Midbrain (tissue), 1 donor: Measurements from ENCODE around the gene ADAMTS2.
"Not testable (repeated sequence)": the region's sequence is repeated elsewhere in the genome, so short reads cannot be mapped to it uniquely, and the experiment has no call there.

Experiments used
- DNase-seq: peaks from one replicate; lab custom pipeline; 2025; lab: John Stamatoyannopoulos, UW

The ADAMTS2 gene

DNA sequence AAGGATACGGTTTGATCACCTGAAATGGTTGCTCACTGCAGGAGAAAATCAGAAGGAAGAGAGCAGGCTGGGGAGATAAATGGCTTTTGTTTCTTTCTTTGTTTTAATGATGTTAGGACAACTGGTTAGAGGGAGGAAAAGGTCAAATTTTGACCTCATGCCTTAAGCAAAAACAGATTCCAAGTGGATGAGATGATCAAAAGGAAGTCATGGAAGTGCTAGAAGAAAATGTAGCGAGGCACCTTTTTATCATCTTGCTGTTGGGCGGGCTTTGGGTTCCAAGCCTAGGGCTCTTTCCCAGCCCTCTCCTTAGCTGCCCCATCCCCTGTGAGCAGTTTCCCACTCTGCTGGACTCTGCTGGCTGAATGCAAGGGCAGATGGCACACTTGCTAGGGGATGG, 127.9 kb downstream of the ADAMTS2 start:
- no peak for DNase-seq

DNA sequence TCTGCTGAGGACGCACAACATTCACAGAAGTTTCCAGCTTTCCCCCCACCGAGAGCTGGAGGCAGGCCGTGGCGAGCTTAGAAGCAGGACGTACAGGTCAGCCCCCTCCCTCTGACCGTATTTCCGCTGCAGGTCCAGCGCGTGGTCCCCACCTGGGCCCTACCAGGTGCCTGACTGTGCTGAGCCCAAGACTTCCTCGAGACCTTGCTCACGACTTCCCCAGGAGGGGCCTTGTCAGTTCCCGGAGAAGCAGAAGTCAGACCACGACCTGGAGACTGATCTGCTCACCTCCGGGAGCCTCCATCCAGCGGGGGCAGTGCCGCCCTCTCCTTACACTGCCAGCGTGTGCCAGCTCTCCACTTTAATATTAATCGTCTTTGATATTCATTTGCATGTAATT, 128.9 kb downstream of the ADAMTS2 start:
- DNase-seq = not testable (repeated sequence)

DNA sequence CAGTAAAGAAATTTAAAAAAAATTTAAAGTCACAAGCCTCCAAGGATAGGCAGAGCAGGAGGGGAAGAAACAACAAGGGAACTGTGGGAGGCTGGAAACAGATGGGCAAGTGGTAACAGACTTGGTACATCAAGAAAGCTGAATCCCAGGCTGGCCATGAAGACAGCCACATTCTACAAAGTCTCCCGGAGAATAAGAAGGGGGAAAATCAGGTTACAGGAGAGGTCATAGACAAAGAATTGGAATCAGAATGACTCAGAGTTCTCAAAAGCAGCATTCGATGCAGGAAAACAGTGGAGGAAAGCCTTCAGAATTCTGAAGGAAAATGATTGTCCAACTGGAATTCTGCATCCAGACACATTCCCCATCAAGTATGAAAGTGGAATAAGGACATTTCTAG, 129.7 kb downstream of the ADAMTS2 start:
- DNase-seq = no peak

DNA sequence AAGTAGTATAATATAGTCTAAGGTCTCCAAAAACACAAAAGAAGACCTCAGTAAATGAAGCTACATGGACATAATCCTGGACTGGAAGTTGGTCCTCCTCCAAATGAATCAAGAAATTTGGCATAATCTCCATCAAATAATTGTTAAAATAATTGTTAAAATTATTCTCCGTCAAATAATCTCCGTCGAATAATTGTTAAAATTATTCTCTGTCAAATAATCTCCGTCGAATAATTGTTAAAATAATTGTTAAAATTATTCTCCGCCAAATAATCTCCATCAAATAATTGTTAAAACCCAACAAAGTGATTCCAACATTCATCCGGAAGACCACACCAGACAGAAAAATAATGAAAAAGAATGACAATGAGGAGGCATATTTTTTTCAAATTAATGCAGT, 130.6 kb downstream of the ADAMTS2 start:
- DNase-seq = no peak

DNA sequence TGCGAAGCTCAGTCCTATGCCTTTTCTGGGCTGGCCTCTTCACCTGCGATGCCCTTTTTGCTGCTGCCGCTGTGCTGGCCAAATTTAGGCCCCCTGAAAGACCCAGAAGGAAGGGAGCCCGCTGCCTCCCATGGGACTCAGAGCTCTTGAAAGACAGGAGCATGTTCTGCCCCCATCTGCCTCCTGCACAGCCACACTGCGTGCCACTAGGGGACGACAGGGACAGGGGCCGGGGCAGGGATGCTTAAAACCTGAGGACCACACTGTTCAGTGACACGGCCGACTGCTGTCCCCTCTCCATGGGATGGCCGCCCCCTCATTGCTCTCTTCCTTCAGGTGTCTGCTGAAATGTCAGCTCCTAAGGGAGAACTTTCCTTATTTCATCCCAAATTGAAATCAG, 132.4 kb downstream of the ADAMTS2 start:
- no peak for DNase-seq

DNA sequence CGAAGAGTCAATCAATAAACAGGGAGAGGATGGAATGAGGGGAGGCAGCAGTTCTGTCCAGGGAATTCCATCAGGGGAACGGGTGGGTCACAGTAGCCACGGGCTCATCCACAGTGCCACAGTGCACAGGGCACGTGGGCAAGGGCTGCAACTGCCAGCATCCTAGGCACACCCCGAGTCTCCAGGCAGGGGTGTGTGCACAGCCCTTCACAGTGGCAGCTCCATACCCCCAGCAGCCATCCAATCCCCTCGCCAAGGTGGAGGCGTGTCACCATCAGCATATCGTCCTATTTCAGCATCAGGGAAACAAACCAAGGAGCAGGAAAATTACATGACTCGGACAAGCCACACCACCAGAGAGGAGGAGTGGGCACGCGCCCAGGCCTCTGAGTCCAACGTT, 133.6 kb downstream of the ADAMTS2 start:
- DNase-seq = no peak

DNA sequence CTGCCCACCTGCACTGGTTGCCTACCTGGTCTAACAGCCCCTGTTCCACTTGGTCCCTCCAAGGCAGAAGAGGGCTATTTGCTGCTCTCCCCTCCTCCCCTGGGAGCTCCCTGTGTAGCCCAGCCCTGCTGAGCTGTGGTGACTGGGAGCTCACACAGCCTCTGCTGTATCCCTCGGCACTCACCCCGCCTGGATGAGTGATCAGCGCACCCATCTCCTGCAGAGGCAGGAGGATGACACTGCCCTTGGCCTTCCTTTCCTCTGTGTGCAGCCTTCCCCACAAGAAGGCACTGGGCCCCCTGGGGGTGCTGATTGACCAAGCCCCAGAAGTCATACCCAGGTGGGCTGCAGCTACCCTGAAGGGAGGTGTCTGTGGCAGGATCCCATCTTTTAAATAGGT, 134.2 kb downstream of the ADAMTS2 start:
- DNase-seq = no peak

DNA sequence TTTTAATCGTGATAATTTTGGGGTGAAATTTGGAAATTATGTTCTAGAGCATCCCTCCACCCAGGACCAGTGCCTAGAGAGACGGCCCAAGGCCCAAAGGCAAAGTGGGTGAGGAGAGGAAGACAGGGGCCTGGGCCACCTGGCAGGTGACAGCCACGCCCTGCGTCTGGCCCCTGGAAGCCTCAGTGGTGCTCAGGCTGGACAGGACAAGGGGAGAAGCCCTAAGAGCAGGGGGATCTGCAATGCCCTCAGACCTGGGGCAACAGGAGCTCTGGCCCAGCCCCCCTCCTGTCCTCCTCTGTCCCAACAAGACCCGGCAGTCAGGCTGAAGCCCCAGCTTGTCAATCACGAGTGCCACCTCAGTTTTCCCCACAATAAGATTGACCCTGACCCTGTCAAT, 134.8 kb downstream of the ADAMTS2 start:
- DNase-seq = no peak

DNA sequence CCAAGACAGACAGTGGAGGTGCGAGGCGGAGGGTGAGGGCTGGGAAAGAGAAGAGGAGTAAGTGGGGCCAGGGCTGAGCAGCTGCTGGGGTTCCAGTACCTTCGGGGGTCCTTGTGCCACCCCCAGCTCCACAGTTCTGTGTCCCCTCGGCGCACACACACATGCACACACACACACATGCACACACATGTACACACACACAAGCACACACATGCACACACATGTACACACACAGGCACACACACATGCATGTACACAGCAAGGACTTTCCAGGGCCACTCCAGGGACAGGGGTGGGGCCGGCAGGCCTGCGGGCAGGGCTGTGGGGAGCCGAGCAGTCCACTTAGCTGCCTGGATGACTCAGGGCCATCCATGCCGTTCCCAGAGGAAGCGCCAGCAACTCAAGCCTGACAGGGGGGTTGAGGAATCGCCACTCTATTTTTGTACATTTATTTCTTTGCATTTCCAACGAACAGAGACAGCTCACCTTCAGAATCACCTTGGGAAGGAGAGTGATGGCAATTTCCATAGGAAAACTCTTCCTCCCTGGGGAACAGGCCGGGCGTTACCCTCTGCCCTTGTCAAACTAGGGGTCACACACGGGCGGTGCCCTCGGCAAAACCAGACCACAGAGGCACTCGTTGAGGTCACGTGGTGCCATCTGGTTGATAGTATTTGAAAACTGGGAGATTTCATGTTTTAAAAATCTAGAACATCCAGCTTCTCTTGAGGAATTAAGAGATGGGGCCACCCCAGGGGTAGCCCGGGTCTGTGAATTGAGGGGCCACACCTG, 135.7 kb downstream of the ADAMTS2 start:
- no peak for DNase-seq

DNA sequence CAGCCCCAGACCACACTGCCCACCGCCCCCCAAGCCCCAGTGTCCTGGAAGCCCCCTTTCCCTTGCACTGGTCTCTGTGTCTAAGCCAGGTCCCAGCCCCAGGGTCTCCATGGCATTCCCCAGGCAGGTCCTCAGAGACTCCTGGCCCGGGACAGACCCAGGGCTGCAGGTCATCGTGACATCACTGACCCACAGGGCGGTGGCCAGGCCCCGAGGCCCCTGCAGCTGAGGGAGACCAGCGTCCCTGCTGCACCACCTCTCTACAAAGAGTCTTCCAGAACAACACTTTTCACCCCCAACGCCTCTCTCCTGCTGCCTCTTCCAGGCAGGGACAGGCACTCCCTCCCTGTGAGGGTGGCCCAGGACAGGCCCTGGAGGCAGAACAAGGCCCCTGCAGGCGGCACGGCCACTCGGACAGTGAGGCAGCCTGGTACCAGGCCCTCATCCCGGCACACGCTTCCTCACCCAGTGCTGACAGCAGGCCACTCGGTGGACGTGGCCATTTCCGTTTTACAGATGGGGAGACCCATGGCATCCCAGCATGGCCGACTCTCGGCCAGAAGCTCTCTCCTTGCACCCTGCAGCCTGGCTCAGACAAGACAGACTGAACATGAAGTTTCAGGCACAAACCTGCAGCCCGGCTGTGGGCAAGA, 136.4 kb downstream of the ADAMTS2 start:
- no peak for DNase-seq

DNA sequence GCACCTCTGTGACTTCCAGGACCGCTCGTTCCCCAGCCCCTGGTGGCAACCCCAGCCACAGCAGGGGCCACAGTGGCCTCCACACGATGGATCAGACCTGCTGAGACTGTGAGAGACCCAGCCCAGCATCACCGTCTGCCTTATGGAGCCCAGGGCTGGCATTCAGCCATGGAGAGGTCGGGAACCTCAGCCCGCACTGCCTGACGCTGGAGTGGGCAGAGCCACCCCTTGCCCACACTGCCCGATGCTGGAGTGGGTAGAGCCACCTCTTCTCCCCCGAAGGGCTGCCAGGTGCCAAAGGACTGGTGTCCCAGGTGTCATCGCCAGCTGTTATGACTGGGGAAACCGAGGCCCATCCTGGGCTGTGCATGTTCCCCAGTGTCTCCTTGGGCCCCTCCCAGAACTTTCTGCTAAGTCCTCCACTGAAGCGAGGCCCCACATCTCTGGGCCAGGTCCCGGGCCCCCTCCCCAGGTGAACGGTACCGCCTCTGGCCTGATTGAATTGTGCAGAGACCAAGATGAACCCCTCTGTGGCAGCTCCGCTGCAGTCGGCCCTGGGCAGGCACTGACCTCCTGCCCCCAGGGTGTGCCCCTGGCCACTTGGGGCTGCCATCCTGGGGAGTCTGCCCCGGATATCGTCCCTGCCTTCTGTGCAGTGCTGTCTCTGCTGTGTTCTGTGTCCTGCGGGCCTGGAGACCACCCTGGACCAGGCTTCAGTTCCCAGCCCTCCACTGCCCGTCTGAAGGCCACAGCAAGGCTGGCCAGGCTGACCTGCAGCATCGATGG, 137.1 kb downstream of the ADAMTS2 start:
- no peak for DNase-seq

DNA sequence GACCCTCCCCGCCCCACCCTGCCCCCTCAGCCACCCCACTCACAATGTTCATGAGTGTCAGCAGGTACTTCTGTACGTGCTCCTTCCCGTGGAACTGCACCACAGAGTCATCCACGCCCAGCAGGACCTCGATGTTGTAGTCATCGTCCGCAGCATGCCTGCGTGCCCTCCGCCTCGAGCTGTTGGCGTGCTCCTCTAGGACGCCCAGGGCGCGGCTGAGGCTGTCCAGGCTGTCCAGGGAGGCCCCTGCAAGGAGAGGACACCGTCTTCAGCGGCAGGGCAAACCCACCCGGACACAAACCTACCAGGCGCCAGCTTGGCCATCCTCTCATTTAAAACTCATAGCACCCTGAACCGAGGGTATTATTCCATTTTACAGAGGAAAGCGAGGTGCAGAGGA, 137.8 kb downstream of the ADAMTS2 start:
- no peak for DNase-seq

DNA sequence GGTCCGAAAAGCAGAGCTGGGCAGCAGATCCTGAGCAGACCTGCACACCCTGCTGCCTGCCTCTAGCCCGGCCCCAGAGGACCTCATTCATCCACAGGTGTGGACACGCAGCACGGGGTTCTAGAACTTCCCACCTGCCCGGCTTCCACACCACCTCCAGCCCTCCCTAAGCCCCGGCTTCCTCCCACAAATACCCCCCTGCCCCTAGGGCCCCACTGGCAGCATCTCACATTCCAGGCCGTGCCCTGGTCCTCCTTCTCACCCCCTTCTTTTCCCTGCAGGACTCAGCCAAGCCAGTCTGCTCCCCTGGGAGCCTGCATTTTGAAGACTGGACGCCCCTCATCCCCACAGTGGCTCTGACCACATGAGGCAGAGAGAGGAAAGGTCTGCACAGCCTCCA, 138.9 kb downstream of the ADAMTS2 start:
- no peak for DNase-seq

DNA sequence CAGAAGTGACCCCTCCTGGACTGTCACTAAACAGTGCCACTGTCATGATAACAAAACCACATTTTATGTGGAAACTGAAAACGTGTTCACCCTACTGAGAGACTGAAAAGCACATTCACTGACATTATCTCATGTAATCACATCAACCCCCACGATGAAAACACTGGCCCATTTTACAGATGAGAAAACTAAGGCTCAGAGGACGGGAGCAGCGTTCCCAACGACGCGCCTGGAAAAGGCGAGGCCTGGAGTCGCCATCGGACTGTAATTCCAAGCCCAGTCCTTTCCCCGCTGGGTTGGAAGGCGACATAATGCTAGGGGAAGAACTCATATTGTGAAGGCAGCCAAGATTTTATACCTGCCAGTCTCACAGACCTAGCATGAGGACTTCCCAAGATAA, 140.0 kb downstream of the ADAMTS2 start:
- no peak for DNase-seq

DNA sequence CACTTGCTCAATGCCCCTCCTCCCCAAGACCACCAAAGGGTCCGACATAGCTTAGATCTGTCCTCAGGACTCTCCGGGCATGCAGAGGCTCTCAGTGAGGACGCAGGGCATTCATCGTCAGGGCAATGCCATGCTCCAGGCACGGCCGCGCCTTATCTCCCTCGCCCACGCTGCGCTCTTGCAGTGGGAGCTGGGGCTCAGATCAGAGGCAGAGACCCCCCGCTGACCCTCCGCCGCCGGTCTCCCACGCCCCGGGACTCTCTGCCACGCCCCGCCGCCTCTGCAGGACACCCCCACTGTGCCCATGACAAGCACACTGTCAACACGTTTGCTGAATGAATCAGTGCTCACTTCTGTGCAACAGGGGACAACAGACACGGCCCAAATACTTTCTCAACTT, 140.7 kb downstream of the ADAMTS2 start:
- DNase-seq = no peak

DNA sequence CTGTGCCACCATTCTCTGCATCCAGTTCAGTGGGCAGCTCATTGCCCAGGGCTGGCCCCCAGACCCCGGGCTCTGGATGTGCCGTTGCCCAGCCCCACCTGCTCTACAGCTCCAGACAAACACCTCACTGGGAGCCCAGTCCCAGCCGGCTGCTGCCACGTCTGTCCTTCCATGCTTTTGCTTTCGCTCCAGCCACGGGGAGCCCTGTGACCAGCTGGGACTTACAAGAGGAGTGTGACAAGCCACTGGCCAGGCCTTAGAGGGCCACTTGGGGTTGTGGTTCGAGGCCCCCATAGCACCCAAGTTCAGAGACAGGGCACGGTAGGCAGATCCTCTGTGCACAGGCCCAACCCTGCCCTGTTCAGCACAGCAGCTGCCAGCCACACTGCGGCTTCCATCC, 142.0 kb downstream of the ADAMTS2 start:
- no peak for DNase-seq

DNA sequence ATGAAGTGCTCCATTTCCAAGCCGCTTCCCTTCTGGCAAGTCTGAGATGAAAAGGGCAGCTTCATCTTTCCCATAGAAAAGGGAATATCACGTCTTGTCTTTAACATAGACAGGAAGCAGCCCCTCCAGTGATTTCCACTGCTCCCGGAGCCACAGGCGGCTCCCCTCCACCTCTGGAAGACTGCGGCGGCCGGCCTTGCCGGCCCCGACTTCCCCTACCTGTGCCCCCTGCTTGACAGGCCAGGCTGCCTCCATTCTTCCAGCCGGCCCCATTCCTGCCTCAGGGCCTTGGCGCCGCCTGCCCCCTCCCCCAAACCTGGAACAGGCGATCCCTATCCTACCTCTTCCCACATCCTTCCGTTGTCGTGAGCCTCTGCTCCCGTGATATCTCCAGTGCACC, 143.3 kb downstream of the ADAMTS2 start:
- no peak for DNase-seq

DNA sequence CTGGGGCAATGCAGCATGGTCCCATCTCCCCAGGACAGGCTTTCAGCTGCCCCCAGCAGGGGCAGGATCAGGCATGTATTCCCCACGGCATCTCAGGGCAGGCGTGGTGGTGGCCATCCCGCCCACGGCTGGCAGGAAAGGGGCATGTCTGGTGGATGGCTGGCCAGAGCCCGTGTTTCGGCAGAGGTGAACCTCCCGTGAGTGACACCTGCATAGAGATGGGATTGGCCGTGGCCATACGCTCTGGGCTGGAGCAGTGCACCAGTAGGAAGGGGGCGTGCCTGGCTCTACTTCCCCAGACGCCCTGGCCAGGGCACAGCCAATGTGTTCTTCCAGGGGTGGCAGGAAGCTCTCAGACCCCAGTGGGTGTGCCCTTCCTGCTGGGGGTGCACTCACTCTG, 146.0 kb downstream of the ADAMTS2 start:
- no peak for DNase-seq

DNA sequence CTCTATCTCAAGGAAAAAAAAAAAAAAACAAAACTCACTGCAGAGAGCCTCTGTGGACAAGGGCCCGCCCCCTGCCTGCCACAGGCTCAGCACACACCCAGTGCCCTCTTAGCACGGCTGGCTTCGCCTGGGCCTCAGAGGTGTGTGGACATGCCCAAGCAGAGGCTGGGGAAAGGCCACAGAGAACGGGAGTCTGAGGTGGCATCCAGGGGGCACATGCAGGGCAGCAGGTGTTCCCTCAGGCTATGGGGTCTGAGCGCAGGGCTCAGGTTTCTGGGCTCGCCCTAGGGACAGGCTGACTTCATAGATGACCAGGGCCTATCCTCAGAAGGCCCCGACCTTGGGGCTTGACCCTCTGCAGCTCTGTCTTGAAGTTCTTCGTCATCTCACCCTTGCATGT, 146.4 kb downstream of the ADAMTS2 start:
- no peak for DNase-seq

DNA sequence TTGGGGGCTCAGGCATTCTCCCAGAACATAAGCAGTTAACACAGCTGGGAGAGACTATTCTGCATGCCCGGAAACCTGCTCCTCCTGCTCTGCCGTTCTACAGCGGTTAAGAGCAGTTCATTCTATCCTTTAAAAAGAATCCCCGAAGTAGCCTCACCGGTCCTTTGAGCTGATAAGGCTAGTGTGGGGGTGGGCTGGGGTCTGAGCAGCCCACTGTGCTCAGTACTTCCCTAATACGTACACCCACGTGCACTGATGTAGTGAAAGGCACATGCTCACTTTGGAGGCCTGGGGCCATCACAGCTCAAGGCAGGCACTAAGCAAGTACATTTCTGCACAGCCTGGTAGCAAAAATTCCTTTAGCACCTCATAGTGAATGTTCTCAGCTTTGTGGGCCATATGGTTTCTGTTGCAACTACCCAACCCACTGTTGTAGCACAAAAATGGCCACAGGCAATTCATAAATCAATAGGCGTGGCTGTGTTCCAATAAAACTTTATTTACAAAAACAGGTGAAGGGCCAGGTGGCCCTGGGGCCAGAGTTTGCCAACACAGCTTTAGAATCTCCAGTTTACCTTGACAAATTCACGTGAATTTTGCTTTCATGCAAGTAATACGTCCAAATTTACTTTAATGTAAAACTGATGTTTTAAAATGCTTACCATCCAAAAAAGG, 148.7 kb downstream of the ADAMTS2 start:
- DNase-seq = no peak

DNA sequence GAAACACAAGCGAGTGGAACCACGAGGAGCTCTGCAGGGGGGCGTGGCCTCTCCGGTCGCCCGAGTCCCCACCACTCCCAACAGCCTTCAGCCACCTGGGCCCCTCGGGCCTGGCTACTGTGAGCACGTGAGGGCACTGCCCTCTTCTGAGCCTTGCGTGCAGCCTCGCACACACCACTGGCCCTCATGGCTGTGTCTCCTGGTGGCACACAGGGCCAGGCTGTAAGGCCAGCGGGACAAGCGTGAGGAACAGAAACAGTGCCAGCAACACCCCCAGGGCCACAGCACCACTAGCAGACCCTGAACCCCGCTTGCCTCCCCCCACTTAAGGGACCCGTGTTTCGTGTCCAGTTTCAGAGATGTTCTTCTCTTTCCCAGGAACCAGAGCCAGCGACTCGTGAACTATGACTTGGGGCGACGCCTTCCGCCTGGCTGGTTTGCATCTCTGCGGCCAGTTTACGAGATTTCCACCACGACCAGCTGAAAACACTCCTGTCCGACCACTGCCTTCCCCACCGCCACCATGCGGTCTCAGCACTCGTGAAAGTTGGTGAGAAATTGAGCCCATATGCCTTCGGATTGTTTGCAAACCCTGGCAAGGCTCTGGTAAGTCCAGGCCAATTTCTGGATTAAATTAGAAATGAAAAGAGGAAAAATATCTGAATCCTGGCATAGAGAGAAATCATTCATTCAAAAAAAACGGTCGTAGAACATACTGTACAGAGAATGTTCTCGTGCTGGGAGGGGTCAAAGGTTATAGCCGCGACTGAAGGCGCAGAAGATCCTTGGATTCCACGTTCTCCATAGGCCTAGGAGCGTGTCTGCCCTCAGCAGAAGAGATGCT, 149.5 kb downstream of the ADAMTS2 start:
- no peak for DNase-seq
